ENCODE data around the gene ACOXL.

The ACOXL gene

GRCh38 chr2:110906613-110907298 lies 174.4 kb downstream of the ACOXL start:
- Histone ChIP-seq H3K27ac (ENCODE audit: low read depth, low read length) (no peak overlapping the region), H2BK120ac (ENCODE audit: insufficient read depth, low read length, poor library complexity) (no peak overlapping the region), H2AFZ (ENCODE audit: insufficient read depth, low read length, poor library complexity) (no peak overlapping the region), H3K23ac (ENCODE audit: low read length) (no peak overlapping the region), H4K12ac (ENCODE audit: low read depth, low read length) (no peak overlapping the region), H2AK5ac (ENCODE audit: low read length) (no peak overlapping the region), H3K9ac (ENCODE audit: low read length) (no peak overlapping the region), H2BK12ac (ENCODE audit: low read length) (no peak overlapping the region), H4K8ac (ENCODE audit: low read depth, low read length) (no peak overlapping the region), H3K27me3 (ENCODE audit: insufficient read depth, low read length) (no peaks in the 10 kb centered on the region), H3K4me2 (ENCODE audit: low read length) (no peak overlapping the region), H4K91ac (ENCODE audit: low read depth, low read length) (no peak overlapping the region), H3K36me3 (ENCODE audit: control insufficient read depth in 1 of 2, insufficient read depth in 2 of 2, low read length in 2 of 2) (no peaks in the 10 kb centered on the region), H3K4me1 (ENCODE audit: control insufficient read depth in 1 of 2, insufficient read depth in 2 of 2, low read length in 2 of 2) (no peaks in the 10 kb centered on the region), H3K79me1 (ENCODE audit: low read length) (no peaks in the 10 kb centered on the region), H3K4ac (ENCODE audit: low read depth, low read length) (no peak overlapping the region), H3K18ac (ENCODE audit: low read length) (no peak overlapping the region), H3K79me2 (ENCODE audit: control insufficient read depth, insufficient read depth, low read length, poor library complexity) (no peaks in the 10 kb centered on the region), H3K14ac (ENCODE audit: low read length) (no peak overlapping the region), H3K9me3 (ENCODE audit: insufficient read depth, low read depth, low read length) (no peaks in the 10 kb centered on the region), H3K4me3 (ENCODE audit: low read depth, low read length) (no peak overlapping the region), H2BK5ac (ENCODE audit: low read depth, low read length, poor library complexity) (no peak overlapping the region)
- WGBS (ENCODE audit: extremely low coverage, insufficient coverage, insufficient read length), result no CpG with 5 or more reads among the region's 6 CpGs
- DNase-seq, result no peak

DNA sequence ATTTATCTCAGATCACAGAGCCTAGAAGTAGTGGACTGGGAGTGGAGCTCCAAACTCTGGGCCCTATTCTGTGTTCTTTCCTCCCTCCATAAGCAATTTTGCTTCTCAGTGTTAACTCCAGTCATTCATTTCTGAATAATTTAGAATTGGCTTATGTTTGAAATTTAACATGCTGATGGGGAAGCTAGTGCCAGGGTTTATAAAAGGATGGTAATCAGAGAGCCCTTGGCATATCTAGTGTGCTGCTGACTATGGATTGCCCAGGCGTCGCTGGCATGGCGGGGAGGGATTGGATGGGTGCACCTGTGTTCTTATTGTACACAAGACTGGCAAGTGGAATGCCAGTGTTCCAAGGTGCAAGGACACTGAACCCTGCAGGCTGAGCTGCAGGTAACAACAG lies 177.1 kb downstream of the ACOXL start:
- H3K18ac ChIP-seq (ENCODE audit: low read length), result no peak overlapping the region

GRCh38 chr2:110910423-110910822 lies 178.1 kb downstream of the ACOXL start:
- H3K23ac ChIP-seq (ENCODE audit: low read length), result no peak overlapping the region
- H2AFZ ChIP-seq (ENCODE audit: insufficient read depth, low read length, poor library complexity), result no peak overlapping the region
- no peaks in the 10 kb centered on the region for H3K4me1 ChIP-seq (ENCODE audit: control insufficient read depth in 1 of 2, insufficient read depth in 2 of 2, low read length in 2 of 2)
- no peaks in the 10 kb centered on the region for H3K79me2 ChIP-seq (ENCODE audit: control insufficient read depth, insufficient read depth, low read length, poor library complexity)
- no peak overlapping the region for H3K4me3 ChIP-seq (ENCODE audit: low read depth, low read length)
- no peak overlapping the region for H4K91ac ChIP-seq (ENCODE audit: low read depth, low read length)
- no peak overlapping the region for H3K14ac ChIP-seq (ENCODE audit: low read length)
- no peak overlapping the region for H3K9ac ChIP-seq (ENCODE audit: low read length)
- H4K12ac ChIP-seq (ENCODE audit: low read depth, low read length), result no peak overlapping the region
- no peak overlapping the region for H2BK120ac ChIP-seq (ENCODE audit: insufficient read depth, low read length, poor library complexity)
- H2AK5ac ChIP-seq (ENCODE audit: low read length), result no peak overlapping the region
- no peak for DNase-seq
- no peaks in the 10 kb centered on the region for H3K9me3 ChIP-seq (ENCODE audit: insufficient read depth, low read depth, low read length)
- H3K4ac ChIP-seq (ENCODE audit: low read depth, low read length), result no peak overlapping the region
- whole genome bisulfite sequencing (ENCODE audit: extremely low coverage, insufficient coverage, insufficient read length), result no CpG with 5 or more reads among the region's 1 CpG
- H3K79me1 ChIP-seq (ENCODE audit: low read length), result no peaks in the 10 kb centered on the region
- no peak overlapping the region for H4K8ac ChIP-seq (ENCODE audit: low read depth, low read length)
- H3K27me3 ChIP-seq (ENCODE audit: insufficient read depth, low read length), result no peaks in the 10 kb centered on the region
- no peaks in the 10 kb centered on the region for H3K36me3 ChIP-seq (ENCODE audit: control insufficient read depth in 1 of 2, insufficient read depth in 2 of 2, low read length in 2 of 2)
- no peak overlapping the region for H2BK12ac ChIP-seq (ENCODE audit: low read length)
- no peak overlapping the region for H3K27ac ChIP-seq (ENCODE audit: low read depth, low read length)
- H3K18ac ChIP-seq (ENCODE audit: low read length), result no peak overlapping the region
- H3K4me2 ChIP-seq (ENCODE audit: low read length), result no peak overlapping the region
- no peak overlapping the region for H2BK5ac ChIP-seq (ENCODE audit: low read depth, low read length, poor library complexity)

More for the DNA sequence above, 177.1 kb downstream of the ACOXL start:
- Histone ChIP-seq H3K27ac (ENCODE audit: low read depth, low read length) (no peak overlapping the region), H2BK120ac (ENCODE audit: insufficient read depth, low read length, poor library complexity) (no peak overlapping the region), H3K9me3 (ENCODE audit: insufficient read depth, low read depth, low read length) (no peaks in the 10 kb centered on the region), H3K36me3 (ENCODE audit: control insufficient read depth in 1 of 2, insufficient read depth in 2 of 2, low read length in 2 of 2) (no peaks in the 10 kb centered on the region), H4K8ac (ENCODE audit: low read depth, low read length) (no peak overlapping the region), H4K12ac (ENCODE audit: low read depth, low read length) (no peak overlapping the region), H2BK12ac (ENCODE audit: low read length) (no peak overlapping the region), H3K79me2 (ENCODE audit: control insufficient read depth, insufficient read depth, low read length, poor library complexity) (no peaks in the 10 kb centered on the region), H2BK5ac (ENCODE audit: low read depth, low read length, poor library complexity) (no peak overlapping the region), H3K9ac (ENCODE audit: low read length) (no peak overlapping the region), H3K4me3 (ENCODE audit: low read depth, low read length) (no peak overlapping the region), H3K14ac (ENCODE audit: low read length) (no peak overlapping the region), H3K23ac (ENCODE audit: low read length) (no peak overlapping the region), H2AFZ (ENCODE audit: insufficient read depth, low read length, poor library complexity) (no peak overlapping the region), H3K4me1 (ENCODE audit: control insufficient read depth in 1 of 2, insufficient read depth in 2 of 2, low read length in 2 of 2) (no peaks in the 10 kb centered on the region), H3K79me1 (ENCODE audit: low read length) (no peaks in the 10 kb centered on the region), H4K91ac (ENCODE audit: low read depth, low read length) (no peak overlapping the region), H3K4ac (ENCODE audit: low read depth, low read length) (no peak overlapping the region), H3K27me3 (ENCODE audit: insufficient read depth, low read length) (no peaks in the 10 kb centered on the region), H2AK5ac (ENCODE audit: low read length) (no peak overlapping the region), H3K4me2 (ENCODE audit: low read length) (no peak overlapping the region)
- WGBS (ENCODE audit: extremely low coverage, insufficient coverage, insufficient read length), result no CpG with 5 or more reads among the region's 3 CpGs
- DNase-seq, result no peak

GRCh38 chr2:110919738-110920137 lies 187.4 kb downstream of the ACOXL start:
- Histone ChIP-seq H2BK120ac (ENCODE audit: insufficient read depth, low read length, poor library complexity) (no peak overlapping the region), H3K79me1 (ENCODE audit: low read length) (no peaks in the 10 kb centered on the region), H3K27me3 (ENCODE audit: insufficient read depth, low read length) (no peaks in the 10 kb centered on the region), H3K4me1 (ENCODE audit: control insufficient read depth in 1 of 2, insufficient read depth in 2 of 2, low read length in 2 of 2) (no peaks in the 10 kb centered on the region), H4K8ac (ENCODE audit: low read depth, low read length) (no peak overlapping the region), H2AFZ (ENCODE audit: insufficient read depth, low read length, poor library complexity) (no peak overlapping the region), H2BK5ac (ENCODE audit: low read depth, low read length, poor library complexity) (no peak overlapping the region), H3K4me3 (ENCODE audit: low read depth, low read length) (no peak overlapping the region), H3K23ac (ENCODE audit: low read length) (no peak overlapping the region), H3K79me2 (ENCODE audit: control insufficient read depth, insufficient read depth, low read length, poor library complexity) (no peaks in the 10 kb centered on the region), H3K9me3 (ENCODE audit: insufficient read depth, low read depth, low read length) (no peaks in the 10 kb centered on the region), H2BK12ac (ENCODE audit: low read length) (no peak overlapping the region), H4K12ac (ENCODE audit: low read depth, low read length) (no peak overlapping the region), H3K18ac (ENCODE audit: low read length) (no peak overlapping the region), H3K4ac (ENCODE audit: low read depth, low read length) (no peak overlapping the region), H3K14ac (ENCODE audit: low read length) (no peak overlapping the region), H2AK5ac (ENCODE audit: low read length) (no peak overlapping the region), H3K4me2 (ENCODE audit: low read length) (no peak overlapping the region), H3K9ac (ENCODE audit: low read length) (no peak overlapping the region), H3K27ac (ENCODE audit: low read depth, low read length) (no peak overlapping the region), H4K91ac (ENCODE audit: low read depth, low read length) (no peak overlapping the region), H3K36me3 (ENCODE audit: control insufficient read depth in 1 of 2, insufficient read depth in 2 of 2, low read length in 2 of 2) (no peaks in the 10 kb centered on the region)
- no peak for DNase-seq
- no CpG with 5 or more reads among the region's 1 CpG for WGBS (ENCODE audit: extremely low coverage, insufficient coverage, insufficient read length)
